ENCODE measurements around the gene ADAMTSL5.
A peak's percentile ranks its signal among the peaks of the same experiment; 100 is the strongest.

ADAMTSL5 gene

GRCh38 chr19:1516395-1516753 is 3.6 kb upstream of the ADAMTSL5 start:
- DNase-seq (ENCODE audit: low read depth in 1 of 2, low spot score in 1 of 2), result no peak
- TF ChIP-seq JUND (IDR thresholded peaks at IDR 0.05; ENCODE audit: low read depth), result no peak
- in situ Hi-C loops (cut with HindIII; ENCODE audit: low pct_unique_long_range_greater_than_20kb, low sequenced_read_pairs), result no loop called here

DNA sequence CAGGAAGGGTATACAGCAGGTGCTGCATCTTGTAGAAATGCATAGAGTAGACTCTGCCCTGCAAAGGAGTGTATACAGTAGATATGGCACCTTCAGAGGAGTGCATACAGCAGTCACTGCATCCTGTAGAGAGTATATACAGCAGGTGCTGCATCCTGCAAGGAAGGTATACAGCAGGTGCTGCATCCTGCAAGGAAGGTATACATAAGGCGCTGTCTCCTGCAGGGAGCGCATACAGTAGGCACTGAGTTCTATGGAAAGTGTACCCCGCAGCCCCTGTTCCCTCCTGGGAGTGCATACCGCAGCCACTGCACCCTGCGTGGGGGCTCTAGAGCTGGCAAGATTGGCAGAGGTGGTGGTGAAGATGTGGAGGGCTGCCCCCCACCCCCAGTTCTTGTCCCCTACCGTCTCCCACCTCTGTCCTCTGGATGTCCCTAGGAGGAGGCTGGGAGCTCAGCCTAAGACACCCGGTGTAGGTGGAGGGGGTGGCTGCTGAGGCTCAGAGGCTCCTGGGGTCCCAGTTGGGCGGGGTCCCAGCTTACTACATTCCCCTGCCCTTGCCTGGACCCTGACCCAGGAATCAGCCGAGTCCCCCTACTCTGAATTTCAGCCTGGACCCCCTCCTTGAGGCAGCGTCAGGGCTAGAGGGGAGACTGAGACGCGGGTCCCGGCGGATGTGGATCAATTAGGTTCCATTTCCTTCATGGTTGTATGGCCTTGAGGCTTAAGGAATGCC is 2.3 kb upstream of the ADAMTSL5 start:
- no peak for TF ChIP-seq JUND (IDR thresholded peaks at IDR 0.05; ENCODE audit: low read depth)
- in situ Hi-C loops (cut with HindIII; ENCODE audit: low pct_unique_long_range_greater_than_20kb, low sequenced_read_pairs), result no loop called here

GRCh38 chr19:1514295-1514661 is 1.5 kb upstream of the ADAMTSL5 start:
- in situ Hi-C loops (cut with HindIII; ENCODE audit: low pct_unique_long_range_greater_than_20kb, low sequenced_read_pairs), result no loop called here
- no peak for DNase-seq (ENCODE audit: low read depth in 1 of 2, low spot score in 1 of 2)
- no peak for TF ChIP-seq JUND (IDR thresholded peaks at IDR 0.05; ENCODE audit: low read depth)

More for the DNA sequence above, 2.3 kb upstream of the ADAMTSL5 start:
- DNase-seq (ENCODE audit: low read depth in 1 of 2, low spot score in 1 of 2), result no peak

GRCh38 chr19:1513499-1514294 is 878 bp upstream of the ADAMTSL5 start:
- no peak for TF ChIP-seq JUND (IDR thresholded peaks at IDR 0.05; ENCODE audit: low read depth)
- peak in 1 of 2 experiments; percentile 70 for DNase-seq (ENCODE audit: low read depth in 1 of 2, low spot score in 1 of 2)
- in situ Hi-C loops (cut with HindIII; ENCODE audit: low pct_unique_long_range_greater_than_20kb, low sequenced_read_pairs), result no loop called here

GRCh38 chr19:1511318-1512317 is 1.2 kb downstream of the ADAMTSL5 start:
- no peak for DNase-seq (ENCODE audit: low read depth in 1 of 2, low spot score in 1 of 2)
- in situ Hi-C loops (cut with HindIII; ENCODE audit: low pct_unique_long_range_greater_than_20kb, low sequenced_read_pairs), result no loop called here
- TF ChIP-seq JUND (IDR thresholded peaks at IDR 0.05; ENCODE audit: low read depth), result no peak

- TF ChIP-seq JUND (IDR thresholded peaks at IDR 0.05; ENCODE audit: low read depth), result no peak
- in situ Hi-C loops (cut with HindIII; ENCODE audit: low pct_unique_long_range_greater_than_20kb, low sequenced_read_pairs), result no loop called here
- no peak for DNase-seq (ENCODE audit: low read depth in 1 of 2, low spot score in 1 of 2)
Observed at GRCh38 chr19:1510807-1511206, 2.0 kb downstream of the ADAMTSL5 start.

GRCh38 chr19:1510442-1510806 is 2.4 kb downstream of the ADAMTSL5 start:
- in situ Hi-C loops (cut with HindIII; ENCODE audit: low pct_unique_long_range_greater_than_20kb, low sequenced_read_pairs), result no loop called here
- no peak for TF ChIP-seq JUND (IDR thresholded peaks at IDR 0.05; ENCODE audit: low read depth)
- DNase-seq (ENCODE audit: low read depth in 1 of 2, low spot score in 1 of 2), result no peak

DNA sequence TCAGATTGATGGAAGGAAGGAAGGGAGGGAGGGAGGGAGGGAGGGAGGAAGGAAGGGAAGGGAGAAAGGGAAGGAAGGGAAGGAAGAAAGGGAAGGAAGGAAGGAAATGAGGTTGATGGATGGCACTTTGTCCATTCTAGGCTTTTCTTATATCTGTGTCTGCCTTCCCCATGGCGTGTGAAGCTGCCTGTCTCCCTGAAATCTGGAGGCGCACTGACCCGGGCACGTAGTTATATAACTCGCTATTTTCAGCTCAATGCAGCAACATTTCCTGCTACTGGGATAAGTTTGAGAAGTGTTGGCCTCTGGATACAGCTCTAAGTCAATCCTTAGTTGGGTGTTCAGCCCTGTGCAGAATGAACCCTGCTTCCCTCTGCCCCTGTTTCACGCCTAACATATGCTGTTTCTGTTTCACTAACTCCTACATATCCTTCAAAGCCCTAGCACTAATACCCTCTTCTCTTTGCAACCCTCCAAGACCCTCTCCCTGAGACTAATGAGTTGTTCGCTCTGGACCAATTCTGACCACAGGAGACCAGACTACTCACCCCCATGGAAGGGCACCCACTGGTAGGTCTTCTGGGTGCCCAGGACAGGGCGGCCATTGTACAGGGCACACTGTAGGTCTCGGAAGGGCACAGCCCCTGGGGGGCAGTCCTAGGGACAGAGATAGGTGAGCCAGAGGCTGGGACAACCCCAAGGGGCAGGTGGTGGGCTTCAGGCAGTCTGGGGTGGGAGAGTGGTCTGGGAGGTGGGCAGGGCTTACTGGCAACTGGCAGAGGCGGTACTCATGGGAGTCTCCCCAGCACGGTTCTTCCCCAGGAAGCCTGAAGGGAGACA is 3.0 kb downstream of the ADAMTSL5 start:
- in situ Hi-C loops (cut with HindIII; ENCODE audit: low pct_unique_long_range_greater_than_20kb, low sequenced_read_pairs), result no loop called here
- TF ChIP-seq JUND (IDR thresholded peaks at IDR 0.05; ENCODE audit: low read depth), result no peak
- DNase-seq (ENCODE audit: low read depth in 1 of 2, low spot score in 1 of 2), result no peak

GRCh38 chr19:1508507-1508856 is 4.3 kb downstream of the ADAMTSL5 start:
- in situ Hi-C loops (cut with HindIII; ENCODE audit: low pct_unique_long_range_greater_than_20kb, low sequenced_read_pairs), result no loop called here
- TF ChIP-seq JUND (IDR thresholded peaks at IDR 0.05; ENCODE audit: low read depth), result no peak
- no peak for DNase-seq (ENCODE audit: low read depth in 1 of 2, low spot score in 1 of 2)

- no peak for TF ChIP-seq JUND (IDR thresholded peaks at IDR 0.05; ENCODE audit: low read depth)
- peak; percentile 97 to 98 for DNase-seq (ENCODE audit: low read depth in 1 of 2, low spot score in 1 of 2)
- in situ Hi-C loops (cut with HindIII; ENCODE audit: low pct_unique_long_range_greater_than_20kb, low sequenced_read_pairs), result no loop called here
Observed at GRCh38 chr19:1507763-1508506, 4.9 kb downstream of the ADAMTSL5 start.

DNA sequence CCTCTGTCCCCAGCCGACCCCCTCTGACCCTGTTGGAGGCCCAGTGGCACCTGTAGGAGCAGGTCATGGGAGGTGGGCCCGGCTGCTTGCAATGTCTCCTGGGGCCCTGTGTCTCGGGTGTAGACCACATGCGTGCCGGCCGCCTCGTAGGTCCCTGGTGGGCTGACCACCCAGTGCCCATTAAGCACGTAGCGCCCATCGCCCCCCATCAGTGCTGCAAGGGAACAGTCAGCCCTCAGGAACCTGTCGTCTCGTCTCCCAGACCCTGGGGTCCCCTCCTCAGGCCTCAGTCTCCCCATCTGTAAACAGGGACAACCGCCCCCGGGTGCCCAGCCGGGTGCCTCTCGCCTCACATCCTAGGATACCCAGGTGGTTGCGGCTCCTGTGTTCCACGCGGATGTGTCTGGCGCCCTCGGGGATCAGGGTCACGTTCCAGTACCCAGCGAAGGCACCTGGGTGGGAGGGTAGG is 5.6 kb downstream of the ADAMTSL5 start:
- in situ Hi-C loops (cut with HindIII; ENCODE audit: low pct_unique_long_range_greater_than_20kb, low sequenced_read_pairs), result no loop called here
- DNase-seq (ENCODE audit: low read depth in 1 of 2, low spot score in 1 of 2), result no peak
- TF ChIP-seq JUND (IDR thresholded peaks at IDR 0.05; ENCODE audit: low read depth), result no peak

Data from T47D (cell line).